ENCODE measurements around the gene ABCB6. TPM values are rescaled to one million over a fixed set of nuclear protein-coding genes. Genes with fewer than 3 reads are reported as not detected.
A peak's percentile ranks its signal among the peaks of the same experiment; 100 is the strongest.

The ABCB6 gene
- total RNA-seq, 2 experiments from 2014 or later = 12.6 to 15.2 TPM

DNA sequence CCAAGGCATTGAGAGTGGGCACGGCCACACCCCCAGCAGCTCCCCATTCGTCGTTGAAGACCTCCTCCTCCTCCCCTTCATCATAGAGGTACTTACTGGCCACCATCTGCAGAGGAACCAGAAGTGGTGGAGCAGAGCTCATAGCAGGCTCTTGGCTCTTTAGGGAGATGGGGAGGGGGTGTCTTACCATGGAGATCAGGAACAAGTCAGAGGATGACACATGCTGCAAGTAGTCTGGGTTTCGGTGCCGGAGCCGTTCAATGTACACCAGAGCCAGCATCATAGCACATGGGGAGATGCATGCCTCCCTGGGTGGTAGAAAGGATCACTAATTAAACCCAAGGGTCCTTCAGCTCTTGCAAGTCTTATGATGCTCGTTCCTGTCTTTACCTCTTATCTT is 44.0 kb downstream of the ABCB6 start:
- Mint-ChIP-seq H3K9me3 (ENCODE audit: low read depth) (no peaks in the 10 kb centered on the region), H3K27me3 (no peaks in the 10 kb centered on the region), H3K36me3 (peaks cover 37% of the 10 kb centered on the region), H3K4me1 (peaks cover 48% of the 10 kb centered on the region), H3K27ac (peak overlapping the region; percentile 35), H3K4me3 (peak overlapping the region; percentile 4)
- no peak for DNase-seq
- CTCF ChIA-PET = interaction anchor here (1.1 to 8.2 kb wide), 8 partner anchors 17 to 120 kb away, joined by 3 to 75 read pairs (median 10); partner anchors contain the start of genes NHEJ1 and ZFAND2B
- no peak for ATAC-seq

DNA sequence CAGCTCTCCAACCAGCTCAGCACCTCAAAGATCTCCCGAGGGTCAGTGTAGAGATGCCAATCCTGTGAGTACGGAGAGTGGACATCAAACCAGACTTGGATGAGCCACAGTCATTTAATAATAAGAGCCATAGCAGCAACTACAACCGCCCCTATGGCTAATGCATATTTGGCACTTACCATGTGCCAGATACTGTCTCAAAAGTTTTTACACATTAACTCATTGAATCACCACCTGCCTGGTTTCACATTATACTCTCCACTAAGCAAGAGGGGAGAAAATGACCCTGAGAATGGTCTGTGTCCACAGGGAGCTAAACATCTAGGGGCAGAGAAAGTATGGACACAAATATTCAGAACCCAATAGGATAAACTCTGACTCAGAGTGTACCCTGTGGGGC is 44.6 kb downstream of the ABCB6 start:
- Mint-ChIP-seq H3K9me3 (ENCODE audit: low read depth) (no peaks in the 10 kb centered on the region), H3K27ac (peak overlapping the region; percentile 35), H3K27me3 (no peaks in the 10 kb centered on the region), H3K36me3 (peaks cover 32% of the 10 kb centered on the region), H3K4me3 (peak overlapping the region; percentile 4), H3K4me1 (peaks cover 45% of the 10 kb centered on the region)
- no peak for DNase-seq
- ATAC-seq = no peak
- CTCF ChIA-PET = interaction anchor here (0.9 to 8.2 kb wide), 7 partner anchors 16 to 121 kb away, joined by 3 to 75 read pairs (median 14); partner anchors contain the start of genes ABCB6, DNAJB2, NHEJ1 and ZFAND2B

DNA sequence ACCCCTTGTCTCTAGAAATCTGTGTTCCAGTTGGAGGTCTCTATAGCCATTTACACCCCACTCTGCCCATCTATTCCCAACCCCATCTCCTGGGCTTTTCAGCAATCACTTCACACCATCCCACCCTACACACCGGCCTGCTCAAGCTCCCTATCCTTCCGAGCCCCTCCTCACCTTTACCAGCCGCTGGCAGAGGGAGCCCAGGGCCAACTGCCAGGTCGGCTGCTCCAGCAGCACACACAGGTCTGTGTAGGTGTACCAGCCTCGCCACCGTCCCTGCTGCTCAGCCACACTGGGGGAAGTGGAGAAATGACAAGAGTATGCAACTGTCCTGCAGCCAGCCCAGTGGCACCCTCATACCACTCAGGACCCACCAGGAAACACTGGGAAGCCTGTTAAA is 45.6 kb downstream of the ABCB6 start:
- CTCF ChIA-PET = interaction anchor here (1.4 to 8.2 kb wide), 7 partner anchors 15 to 122 kb away, joined by 5 to 75 read pairs (median 42); partner anchors contain the start of genes ABCB6, NHEJ1 and ZFAND2B
- Mint-ChIP-seq H3K27ac (no peak overlapping the region), H3K27me3 (no peaks in the 10 kb centered on the region), H3K4me3 (no peak overlapping the region), H3K4me1 (peaks cover 41% of the 10 kb centered on the region), H3K36me3 (peaks cover 29% of the 10 kb centered on the region), H3K9me3 (ENCODE audit: low read depth) (no peaks in the 10 kb centered on the region)
- DNase-seq (no peak), ATAC-seq (no peak)

- Mint-ChIP-seq H3K9me3 (ENCODE audit: low read depth) (no peaks in the 10 kb centered on the region), H3K4me1 (peaks cover 39% of the 10 kb centered on the region), H3K4me3 (no peak overlapping the region), H3K27me3 (no peaks in the 10 kb centered on the region), H3K36me3 (peaks cover 27% of the 10 kb centered on the region), H3K27ac (no peak overlapping the region)
- CTCF ChIA-PET = interaction anchor here (1.1 to 8.2 kb wide), 19 partner anchors 10 to 143 kb away, joined by 3 to 75 read pairs (median 7); partner anchors contain the start of genes ABCB6, ANKZF1, ATG9A and DNAJB2
- ATAC-seq (no peak), DNase-seq (no peak)
Measured at GRCh38 chr2:219172231-219173154, 46.3 kb downstream of the ABCB6 start.

- peaks cover 30% of the 10 kb centered on the region for H3K36me3 Mint-ChIP-seq
- no peak overlapping the region for H3K27ac Mint-ChIP-seq
- no peak overlapping the region for H3K4me3 Mint-ChIP-seq
- H3K27me3 Mint-ChIP-seq = no peaks in the 10 kb centered on the region
- H3K4me1 Mint-ChIP-seq = peaks cover 36% of the 10 kb centered on the region
- ATAC-seq = peak; percentile 45
- no peaks in the 10 kb centered on the region for H3K9me3 Mint-ChIP-seq (ENCODE audit: low read depth)
- DNase-seq = no peak
- CTCF ChIA-PET = interaction anchor here (0.7 to 8.2 kb wide), 24 partner anchors 9 to 273 kb away, joined by 3 to 75 read pairs (median 6); partner anchors contain the start of genes ABCB6, ANKZF1, ATG9A and DNAJB2
Measured at GRCh38 chr2:219171231-219171651, 47.5 kb downstream of the ABCB6 start.

GRCh38 chr2:219169930-219170654 is 48.7 kb downstream of the ABCB6 start, which contains the start of gene SLC23A3:
Gene SLC23A3, minus strand, starts transcription at chr2:219170029. Its CDS starts 45 bp downstream, at chr2:219169984.
- Mint-ChIP-seq H3K4me3 (no peak within 1 kb of the TSS), H3K4me1 (peaks cover 27% of the 10 kb centered on the region), H3K36me3 (peaks cover 32% of the 10 kb centered on the region), H3K9me3 (ENCODE audit: low read depth) (no peaks in the 10 kb centered on the region), H3K27me3 (no peaks in the 10 kb centered on the region), H3K27ac (no peak within 1 kb of the TSS)
- DNase-seq (no peak), ATAC-seq (peak; percentile 38)
- CTCF ChIA-PET = interaction anchor here (0.8 to 8.2 kb wide), 14 partner anchors 9 to 272 kb away, joined by 3 to 75 read pairs (median 7); partner anchors contain the start of genes ANKZF1, ATG9A, NHEJ1 and ZFAND2B

GRCh38 chr2:219168932-219169331 is 49.8 kb downstream of the ABCB6 start:
- H3K36me3 Mint-ChIP-seq = peaks cover 23% of the 10 kb centered on the region
- H3K27me3 Mint-ChIP-seq = no peaks in the 10 kb centered on the region
- H3K4me3 Mint-ChIP-seq = no peak overlapping the region
- CTCF ChIA-PET = interaction anchor here (6.1 to 8.2 kb wide), 2 partner anchors 11 to 37 kb away, joined by 65 to 75 read pairs; partner anchors contain the start of genes NHEJ1 and ZFAND2B
- DNase-seq (no peak), ATAC-seq (no peak)
- no peak overlapping the region for H3K27ac Mint-ChIP-seq
- H3K4me1 Mint-ChIP-seq = peaks cover 16% of the 10 kb centered on the region
- no peaks in the 10 kb centered on the region for H3K9me3 Mint-ChIP-seq (ENCODE audit: low read depth)

DNA sequence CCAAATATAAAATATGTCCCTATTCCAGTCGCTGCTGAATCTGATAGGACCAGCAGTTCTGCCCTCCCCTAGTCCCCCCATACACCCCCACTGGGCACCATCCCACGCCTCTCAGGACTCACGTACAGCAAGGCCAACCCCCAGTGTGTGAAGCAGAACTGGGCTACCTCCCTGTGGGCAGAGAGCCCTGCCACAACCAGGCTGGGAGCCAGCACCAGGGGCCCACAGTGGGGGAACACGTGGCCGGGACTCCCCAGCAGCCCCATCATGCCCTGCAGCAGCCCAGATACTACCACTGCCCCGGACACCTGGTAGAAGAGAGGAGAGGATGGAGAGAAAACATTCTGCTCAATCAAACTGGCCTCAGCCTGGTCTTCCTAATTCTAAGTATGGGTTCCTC is 50.2 kb downstream of the ABCB6 start:
- DNase-seq (no peak), ATAC-seq (no peak)
- CTCF ChIA-PET = interaction anchor here (6.1 kb wide), 1 partner anchor 38 kb away, joined by 65 read pairs; the partner anchor contains the start of gene ZFAND2B
- no peak overlapping the region for H3K27ac Mint-ChIP-seq
- no peaks in the 10 kb centered on the region for H3K27me3 Mint-ChIP-seq
- H3K36me3 Mint-ChIP-seq = peaks cover 22% of the 10 kb centered on the region
- no peak overlapping the region for H3K4me3 Mint-ChIP-seq
- peaks cover 14% of the 10 kb centered on the region for H3K4me1 Mint-ChIP-seq
- no peaks in the 10 kb centered on the region for H3K9me3 Mint-ChIP-seq (ENCODE audit: low read depth)

- H3K27me3 Mint-ChIP-seq = no peaks in the 10 kb centered on the region
- H3K27ac Mint-ChIP-seq = no peak overlapping the region
- CTCF ChIA-PET = no interaction called here
- no peak overlapping the region for H3K4me3 Mint-ChIP-seq
- H3K4me1 Mint-ChIP-seq = peaks cover 14% of the 10 kb centered on the region
- no peaks in the 10 kb centered on the region for H3K9me3 Mint-ChIP-seq (ENCODE audit: low read depth)
- ATAC-seq = no peak
- DNase-seq = no peak
- peaks cover 18% of the 10 kb centered on the region for H3K36me3 Mint-ChIP-seq
Measured at GRCh38 chr2:219167997-219168396, 50.8 kb downstream of the ABCB6 start.

DNA sequence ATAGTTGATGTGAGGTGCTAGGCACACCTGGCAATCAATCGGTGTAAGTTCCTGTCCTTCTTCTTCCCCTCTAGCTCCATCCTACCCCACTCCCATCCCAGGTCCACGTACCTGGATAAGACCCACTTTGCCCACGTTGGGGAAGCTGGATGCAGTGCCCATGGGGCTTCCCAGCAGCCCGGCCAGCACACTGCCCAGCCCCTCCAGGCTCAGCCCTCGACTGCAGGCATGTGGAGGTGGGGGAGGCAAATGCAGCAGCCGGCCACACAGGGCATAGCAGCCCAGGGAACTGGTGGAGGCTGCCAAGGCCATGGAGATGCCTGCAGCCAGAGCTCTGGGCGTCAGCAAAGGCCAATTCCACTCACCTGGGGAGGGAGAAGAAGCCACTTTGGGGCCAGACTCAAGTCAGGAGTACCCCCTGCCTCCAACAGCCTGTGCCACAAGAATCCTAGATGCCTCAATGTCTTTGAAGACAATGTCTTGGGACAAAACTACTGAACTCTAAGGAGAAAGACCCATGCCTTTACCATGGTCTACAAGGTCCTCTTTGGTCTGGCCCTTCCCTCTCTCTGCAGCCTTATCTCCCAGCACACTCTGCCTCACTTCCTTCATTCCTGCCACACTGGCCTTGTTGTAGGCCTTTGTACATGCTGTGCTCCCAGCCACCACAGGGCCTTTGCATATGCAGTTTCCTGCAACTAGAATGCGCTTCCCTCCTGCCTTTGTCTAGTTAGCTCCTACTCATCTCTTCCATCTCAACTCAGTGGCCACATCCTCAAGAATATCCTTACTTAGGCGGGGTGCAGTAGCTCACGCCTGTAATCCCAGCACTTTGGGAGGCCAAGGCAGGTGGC is 53.5 kb downstream of the ABCB6 start:
- DNase-seq (no peak), ATAC-seq (no peak)
- Mint-ChIP-seq H3K27me3 (no peaks in the 10 kb centered on the region), H3K4me1 (peaks cover 16% of the 10 kb centered on the region), H3K27ac (no peak overlapping the region), H3K9me3 (ENCODE audit: low read depth) (no peaks in the 10 kb centered on the region), H3K36me3 (peaks cover 6% of the 10 kb centered on the region), H3K4me3 (no peak overlapping the region)
- CTCF ChIA-PET = interaction anchor here (0.6 to 1.8 kb wide), 7 partner anchors 8 to 130 kb away, joined by 3 to 8 read pairs (median 4); partner anchors contain the start of gene CNPPD1

GRCh38 chr2:219163156-219163555 is 55.6 kb downstream of the ABCB6 start:
- H3K27ac Mint-ChIP-seq = no peak overlapping the region
- peaks cover 17% of the 10 kb centered on the region for H3K4me1 Mint-ChIP-seq
- no peak for DNase-seq
- no peaks in the 10 kb centered on the region for H3K9me3 Mint-ChIP-seq (ENCODE audit: low read depth)
- H3K4me3 Mint-ChIP-seq = no peak overlapping the region
- H3K27me3 Mint-ChIP-seq = no peaks in the 10 kb centered on the region
- ATAC-seq = no peak
- peaks cover 6% of the 10 kb centered on the region for H3K36me3 Mint-ChIP-seq
- CTCF ChIA-PET = interaction anchor here (0.6 to 1.8 kb wide), 5 partner anchors 8 to 132 kb away, joined by 3 to 6 read pairs (median 4); partner anchors contain the start of gene CNPPD1

DNA sequence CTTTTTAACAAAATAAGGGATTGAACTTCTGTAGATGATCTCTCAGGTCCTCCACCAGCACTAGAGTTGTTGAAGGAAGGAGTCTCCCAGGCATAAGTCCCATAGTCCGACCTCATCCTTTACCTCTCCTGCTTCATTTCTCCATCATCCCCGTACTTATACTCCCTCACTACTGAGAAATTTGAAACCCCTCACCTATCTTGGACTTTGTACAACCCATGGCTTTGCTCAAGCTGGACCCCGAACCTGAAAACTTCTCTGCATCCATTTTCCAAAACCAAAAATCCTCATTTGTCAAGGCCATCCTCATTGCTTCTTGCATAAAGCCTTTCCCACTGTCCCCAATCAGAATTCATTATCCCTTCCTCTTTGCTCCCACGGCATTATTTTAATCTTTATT is 57.7 kb downstream of the ABCB6 start:
- H3K4me3 Mint-ChIP-seq = peak overlapping the region; percentile 80
- CTCF ChIA-PET = interaction anchor here (1.0 to 10.1 kb wide), 4 partner anchors 9 to 132 kb away, joined by 3 to 150 read pairs (median 4); partner anchors contain the start of gene SLC23A3
- peaks cover 15% of the 10 kb centered on the region for H3K36me3 Mint-ChIP-seq
- peak overlapping the region; percentile 93 for H3K27ac Mint-ChIP-seq
- H3K4me1 Mint-ChIP-seq = peaks cover 19% of the 10 kb centered on the region
- H3K9me3 Mint-ChIP-seq (ENCODE audit: low read depth) = no peaks in the 10 kb centered on the region
- H3K27me3 Mint-ChIP-seq = no peaks in the 10 kb centered on the region
- DNase-seq = no peak
- ATAC-seq = no peak

Measured in activated CD8-positive, alpha-beta memory T cell treated with anti-CD3 and anti-CD28 coated beads, Interleukin-2, amount 10 ng/mL, durations not matched to agents 7 days and 5 days (primary cell).